GM21367 (cell line): ENCODE results near the gene MCM6.
"Not testable (repeated sequence)": the region's sequence is repeated elsewhere in the genome, so short reads cannot be mapped to it uniquely, and the experiment has no call there.

ENCODE experiments used
- ATAC-seq: cut with Tn5 transposase; IDR thresholded peaks from one replicate; pipeline ENCODE4 v1.9.1; 2021; ENCODE audit not compliant: unreplicated experiment

The MCM6 gene

GRCh38 chr2:135876066-135876711, at the start of gene MCM6:
Gene MCM6, minus strand, starts transcription at chr2:135876443. Its CDS starts 78 bp downstream, at chr2:135876365.
- ATAC-seq = peak; percentile 88

- ATAC-seq = no peak
Observed at GRCh38 chr2:135925571-135925970, 49.3 kb upstream of the MCM6 start.

- no peak for ATAC-seq
Observed at GRCh38 chr2:135916207-135916606, 40.0 kb upstream of the MCM6 start.

- no peak for ATAC-seq
Observed at GRCh38 chr2:135914485-135914884, 38.2 kb upstream of the MCM6 start.

GRCh38 chr2:135913727-135914365, 37.6 kb upstream of the MCM6 start:
- ATAC-seq = no peak

- no peak for ATAC-seq
Observed at GRCh38 chr2:135909976-135910375, 33.7 kb upstream of the MCM6 start.

GRCh38 chr2:135905679-135906078, 29.4 kb upstream of the MCM6 start:
- no peak for ATAC-seq

- ATAC-seq = no peak
Observed at GRCh38 chr2:135904341-135904989, 28.2 kb upstream of the MCM6 start.

- ATAC-seq = no peak
Observed at GRCh38 chr2:135903650-135904049, 27.4 kb upstream of the MCM6 start.

GRCh38 chr2:135899567-135899966, 23.3 kb upstream of the MCM6 start:
- no peak for ATAC-seq

- ATAC-seq = no peak
Observed at GRCh38 chr2:135898234-135898786, 22.1 kb upstream of the MCM6 start.

- ATAC-seq = no peak
Observed at GRCh38 chr2:135894930-135895329, 18.7 kb upstream of the MCM6 start.

GRCh38 chr2:135893374-135893794, 17.1 kb upstream of the MCM6 start:
- ATAC-seq = no peak

- ATAC-seq = no peak
Observed at GRCh38 chr2:135890835-135891234, 14.6 kb upstream of the MCM6 start.

- ATAC-seq = no peak
Observed at GRCh38 chr2:135890149-135890548, 13.9 kb upstream of the MCM6 start.

GRCh38 chr2:135888587-135888986, 12.3 kb upstream of the MCM6 start:
- ATAC-seq = not testable (repeated sequence)

GRCh38 chr2:135885709-135886108, 9.5 kb upstream of the MCM6 start:
- no peak for ATAC-seq

- no peak for ATAC-seq
Observed at GRCh38 chr2:135882415-135882814, 6.2 kb upstream of the MCM6 start.

GRCh38 chr2:135876770-135877169, 527 bp upstream of the MCM6 start:
- ATAC-seq = not testable (repeated sequence)

- peak; percentile 57 for ATAC-seq
Observed at GRCh38 chr2:135875491-135876065, 665 bp downstream of the MCM6 start.

GRCh38 chr2:135874777-135875365, 1.4 kb downstream of the MCM6 start:
- ATAC-seq = no peak
